Measurements from ENCODE around the gene ZNF222. TPM values are rescaled to one million over a fixed set of nuclear protein-coding genes. Genes with fewer than 3 reads are reported as not detected.

Gene ZNF222
- total and polyA plus RNA-seq, 2 of the 4 experiments (the other 2 are of a cell fraction), result 3.2 to 7.0 TPM

GRCh38 chr19:44066305-44066704, 41.1 kb downstream of the ZNF222 start:
- CTCF ChIA-PET, result no interaction called here
- intact Hi-C loops (cut with micrococcal nuclease), result no loop called here

More at GRCh38 chr19:44066305-44066704, 41.1 kb downstream of the ZNF222 start:
- no peak for ATAC-seq (ENCODE audit: low read depth)
- H2BK20ac ChIP-seq (ENCODE audit: low read depth, low read length), result no peak overlapping the region
- no peak overlapping the region for H2BK5ac ChIP-seq (ENCODE audit: low read depth, low read length, poor library complexity, severe bottlenecking)
- no peak overlapping the region for H2AK9ac ChIP-seq (replicated peaks; ENCODE audit: low read depth, low read length, poor library complexity)
- no TSS peak for BruUV-seq (replicated peaks)
- H4K5ac ChIP-seq (ENCODE audit: low read depth, low read length), result no peak overlapping the region
- peaks cover 37% of the 10 kb centered on the region for H3K36me3 ChIP-seq (ENCODE audit: control insufficient read depth, insufficient read depth, low read length)
- H3K9ac ChIP-seq (ENCODE audit: low read depth, low read length), result no peak overlapping the region
- no peaks in the 10 kb centered on the region for H3K9me1 ChIP-seq (ENCODE audit: insufficient read depth, low read length)
- POLR2A ChIA-PET (ENCODE audit: unreplicated experiment), result no interaction called here
- no peak overlapping the region for H2AFZ ChIP-seq (replicated peaks; ENCODE audit: low read length, poor library complexity)
- TF ChIP-seq CHD1 (IDR thresholded peaks at IDR 0.05; ENCODE audit: low read depth, low read length), result no peak
- TF ChIP-seq BHLHE40 (IDR thresholded peaks at IDR 0.05; ENCODE audit: low read depth, low read length), result no peak
- TF ChIP-seq FOS (IDR thresholded peaks at IDR 0.05; ENCODE audit: low read depth, low read length), result no peak
- TF ChIP-seq RAD21 (IDR thresholded peaks at IDR 0.05; ENCODE audit: low read length), result no peak
- in situ Hi-C loops (cut with MboI; ENCODE audit: low sequenced_read_pairs) (no loop called here), dilution Hi-C loops (cut with HindIII; ENCODE audit: low sequenced_read_pairs, unreplicated experiment) (no loop called here)
- H3K27ac ChIP-seq (ENCODE audit: insufficient read depth, low read length), result no peak overlapping the region
- no peak overlapping the region for H2BK120ac ChIP-seq (ENCODE audit: low read depth, low read length)
- peaks cover 0 to 5% of the 10 kb centered on the region in 2 experiments; a peak in 1 of 4 replicates for H3K79me1 ChIP-seq (ENCODE audit: low read depth in 1 of 2, low read length in 2 of 2)
- H3K14ac ChIP-seq (replicated peaks; ENCODE audit: low read depth, low read length), result no peak overlapping the region
- no peak overlapping the region for H3K23ac ChIP-seq (ENCODE audit: low read depth, low read length)
- no peak overlapping the region for H2AK5ac ChIP-seq (ENCODE audit: low read depth, low read length)
- H4K8ac ChIP-seq (ENCODE audit: low read depth in 2 of 2, low read length in 2 of 2), result no peak overlapping the region
- no peak overlapping the region for H2BK15ac ChIP-seq (ENCODE audit: low read depth, low read length)
- H4K20me1 ChIP-seq (ENCODE audit: insufficient read depth, low read length), result no peaks in the 10 kb centered on the region
- no peak overlapping the region for H3K18ac ChIP-seq (ENCODE audit: low read depth, low read length)
- H3K56ac ChIP-seq (ENCODE audit: extremely low read depth, insufficient read depth, low read length), result no peak overlapping the region
- H3K4ac ChIP-seq (ENCODE audit: low read depth, low read length), result no peak overlapping the region
- no peak for DNase-seq
- H3K27me3 ChIP-seq (ENCODE audit: control insufficient read depth, insufficient read depth, low read length), result no peaks in the 10 kb centered on the region
- no peaks in the 10 kb centered on the region for H3K4me1 ChIP-seq (ENCODE audit: control insufficient read depth, insufficient read depth, low read length)
- no peak overlapping the region for H3K4me3 ChIP-seq (ENCODE audit: insufficient read depth, low read depth, low read length)
- no peak overlapping the region for H3K4me2 ChIP-seq (ENCODE audit: low read depth, low read length)
- peaks cover 22% of the 10 kb centered on the region for H3K9me3 ChIP-seq (ENCODE audit: control insufficient read depth, insufficient read depth, low read length)
- no peak overlapping the region for H4K91ac ChIP-seq (ENCODE audit: insufficient read depth, low read depth, low read length)
- WGBS, 2 experiments (ENCODE audit: extremely low coverage in 2 of 2, insufficient read length in 1 of 2), result 60% methylated on average over 1 of the region's 3 CpGs; no CpG with 5 or more reads in 1 of the 2 experiments
